ENCODE data around the gene F8A1. TPM values are rescaled to one million over a fixed set of nuclear protein-coding genes. Genes with fewer than 3 reads are reported as not detected.

The F8A1 gene
- 4.9 and 6.1 TPM in 2 replicates for total RNA-seq

GRCh38 chrX:154886069-154886788 is at the start of gene F8A1:
TSS of gene F8A1 (plus strand) at chrX:154886355. CDS start at chrX:154886375, 20 bp downstream.

Other genes with a start within 250 kb of the F8A1 start
- gene CTAG2, start 232.8 kb upstream of the F8A1 start, total RNA-seq, result not detected in 2 replicates
- 3.5 and 3.6 TPM in 2 replicates for gene GAB3, start 135.3 kb upstream of the F8A1 start, total RNA-seq
- 40.6 and 46.9 TPM in 2 replicates for gene DKC1, start 123.5 kb upstream of the F8A1 start, total RNA-seq
- 25.9 and 28.7 TPM in 2 replicates for gene MPP1, start 80.9 kb upstream of the F8A1 start, total RNA-seq
- not detected in 2 replicates for gene SMIM9, start 51.7 kb upstream of the F8A1 start, total RNA-seq
- gene F8, start 136.4 kb downstream of the F8A1 start, total RNA-seq, result 2.1 and 3.1 TPM in 2 replicates
- 35.7 and 66.9 TPM in 2 replicates for gene FUNDC2, start 140.5 kb downstream of the F8A1 start, total RNA-seq
- gene CMC4, start 184.8 kb downstream of the F8A1 start, total RNA-seq, result 17.3 and 22.8 TPM in 2 replicates
- gene MTCP1, start 184.8 kb downstream of the F8A1 start, total RNA-seq, result 3.7 and 4.5 TPM in 2 replicates
- gene BRCC3, start 185.2 kb downstream of the F8A1 start, total RNA-seq, result 13.9 and 14.5 TPM in 2 replicates